ENCODE results near the gene ELOVL5. TPM values are rescaled to one million over a fixed set of nuclear protein-coding genes. Genes with fewer than 3 reads are reported as not detected.

The ELOVL5 gene
- total and polyA plus RNA-seq, 4 donors = 22.1 to 77.8 (median 57.8) TPM

DNA sequence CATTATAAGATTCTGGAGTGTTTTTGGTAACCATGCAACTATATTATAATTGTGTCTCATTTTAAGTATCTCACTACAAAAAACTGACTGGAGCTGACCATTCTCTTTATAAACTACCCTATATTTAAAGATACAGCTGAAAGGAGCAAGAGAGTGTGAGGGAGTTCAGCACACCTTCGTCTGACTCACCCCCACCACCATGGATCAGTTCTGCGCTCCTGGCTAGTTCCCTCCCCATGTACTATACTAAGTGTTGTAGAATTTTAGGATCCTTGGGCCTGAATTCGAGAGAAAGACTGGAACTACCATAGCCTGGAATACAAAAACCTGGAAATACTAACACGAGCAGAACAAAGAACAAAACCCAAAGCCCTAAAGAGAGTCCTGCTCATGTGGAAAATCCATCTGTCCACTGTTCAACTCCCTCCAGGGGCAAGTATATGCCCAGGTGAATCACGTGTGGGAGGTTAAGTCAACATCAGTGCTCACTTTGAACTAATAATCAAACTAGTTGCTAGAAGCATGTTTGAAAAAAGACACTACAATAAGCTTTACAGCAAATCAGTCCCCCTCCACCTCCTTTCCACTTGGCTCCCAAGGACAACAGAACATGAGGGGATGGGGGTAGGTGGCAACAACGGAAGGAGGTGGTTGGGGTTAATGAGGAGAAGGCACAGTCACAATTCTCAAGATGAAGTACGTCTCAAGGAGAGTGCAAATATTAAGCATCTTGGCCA, 46.8 kb downstream of the ELOVL5 start (continued):
- TF ChIP-seq NR2F2 (IDR thresholded peaks at IDR 0.05) (peak; percentile 24), JUND (IDR thresholded peaks at IDR 0.05) (peak in 1 of 2 donors; percentile 38), RXRA (IDR thresholded peaks at IDR 0.05) (peak; percentile 66 to 86), YY1 (IDR thresholded peaks at IDR 0.05) (peak; percentile 42), FOXA2 (IDR thresholded peaks at IDR 0.05) (peak; percentile 98)
- TF ChIP-seq, protein P1, sequence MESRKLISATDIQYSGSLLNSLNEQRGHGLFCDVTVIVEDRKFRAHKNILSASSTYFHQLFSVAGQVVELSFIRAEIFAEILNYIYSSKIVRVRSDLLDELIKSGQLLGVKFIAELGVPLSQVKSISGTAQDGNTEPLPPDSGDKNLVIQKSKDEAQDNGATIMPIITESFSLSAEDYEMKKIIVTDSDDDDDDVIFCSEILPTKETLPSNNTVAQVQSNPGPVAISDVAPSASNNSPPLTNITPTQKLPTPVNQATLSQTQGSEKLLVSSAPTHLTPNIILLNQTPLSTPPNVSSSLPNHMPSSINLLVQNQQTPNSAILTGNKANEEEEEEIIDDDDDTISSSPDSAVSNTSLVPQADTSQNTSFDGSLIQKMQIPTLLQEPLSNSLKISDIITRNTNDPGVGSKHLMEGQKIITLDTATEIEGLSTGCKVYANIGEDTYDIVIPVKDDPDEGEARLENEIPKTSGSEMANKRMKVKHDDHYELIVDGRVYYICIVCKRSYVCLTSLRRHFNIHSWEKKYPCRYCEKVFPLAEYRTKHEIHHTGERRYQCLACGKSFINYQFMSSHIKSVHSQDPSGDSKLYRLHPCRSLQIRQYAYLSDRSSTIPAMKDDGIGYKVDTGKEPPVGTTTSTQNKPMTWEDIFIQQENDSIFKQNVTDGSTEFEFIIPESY (IDR thresholded peaks at IDR 0.05) = no peak
- TF ChIP-seq, protein P2, sequence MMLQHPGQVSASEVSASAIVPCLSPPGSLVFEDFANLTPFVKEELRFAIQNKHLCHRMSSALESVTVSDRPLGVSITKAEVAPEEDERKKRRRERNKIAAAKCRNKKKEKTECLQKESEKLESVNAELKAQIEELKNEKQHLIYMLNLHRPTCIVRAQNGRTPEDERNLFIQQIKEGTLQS (IDR thresholded peaks at IDR 0.05) = no peak

DNA sequence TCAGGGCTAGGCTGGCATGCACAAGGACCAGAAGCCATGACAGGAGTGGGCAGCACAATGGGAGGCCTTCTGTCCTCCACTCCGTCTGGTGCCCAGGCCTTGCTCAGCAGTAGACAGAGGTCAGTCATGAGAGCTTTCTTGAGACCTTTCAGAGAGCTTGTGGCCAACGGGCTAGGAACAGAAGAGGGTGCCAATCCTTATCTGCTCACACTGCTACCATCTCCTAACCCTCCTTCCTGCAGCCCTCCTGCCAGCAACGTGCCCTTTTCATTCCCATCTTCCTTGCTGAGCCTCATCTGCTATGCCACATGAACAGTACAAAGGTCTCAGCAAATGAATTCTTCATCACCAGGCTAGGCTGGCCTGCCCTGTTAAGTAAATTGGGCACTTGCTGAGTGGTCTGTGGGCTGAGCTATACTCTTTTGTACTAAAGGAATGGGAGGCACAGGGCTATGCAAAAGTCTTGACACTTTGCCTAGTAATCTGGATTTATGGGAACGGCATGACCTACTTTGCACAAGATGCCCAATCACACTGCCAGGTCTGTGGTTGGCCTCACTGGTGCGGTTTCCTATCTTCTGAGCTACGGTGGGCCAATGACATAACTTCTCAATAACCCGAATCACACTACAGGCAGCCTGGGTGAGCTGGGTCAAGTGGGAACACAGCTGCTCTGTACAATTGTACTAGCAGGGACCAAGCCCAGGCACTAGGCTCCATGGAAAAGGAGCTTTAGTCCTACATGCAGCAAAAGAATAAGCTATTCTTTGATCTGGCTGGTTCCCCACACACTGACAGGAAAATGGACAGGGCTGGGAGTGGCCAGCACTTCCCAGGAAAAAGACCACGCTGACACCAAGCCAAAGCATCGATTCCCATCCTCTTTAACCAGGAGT, 47.8 kb downstream of the ELOVL5 start:
- H3K27me3 ChIP-seq (ENCODE audit: control insufficient read depth in 4 of 4, insufficient read depth in 4 of 4, low read length in 3 of 4) = no peaks in the 10 kb centered on the region
- peak overlapping the region; percentile 26 to 58 for H3K27ac ChIP-seq (ENCODE audit: low read depth in 1 of 2, low read length in 2 of 2)
- H3K9me3 ChIP-seq (ENCODE audit: control insufficient read depth in 4 of 4, low read length in 3 of 4) = no peaks in the 10 kb centered on the region
- no peak for DNase-seq (ENCODE audit: low spot score)
- H3K4me3 ChIP-seq (ENCODE audit: low read depth in 1 of 3, low read length in 3 of 3) = no peak overlapping the region
- WGBS = 30% methylated on average over 9 of the region's 9 CpGs
- TF ChIP-seq, protein P1 (IDR thresholded peaks at IDR 0.05) = no peak
- TF ChIP-seq RAD21 (IDR thresholded peaks at IDR 0.05) (no peak), FOXA1 (IDR thresholded peaks at IDR 0.05) (no peak), JUND (IDR thresholded peaks at IDR 0.05) (no peak), SP1 (IDR thresholded peaks at IDR 0.05) (peak; percentile 35), TAF1 (conservative IDR thresholded peaks at IDR 0.05) (no peak), EGR1 (IDR thresholded peaks at IDR 0.05; ENCODE audit: low read depth in 2 of 2) (no peak), RXRA (IDR thresholded peaks at IDR 0.05) (peak in 1 of 2 donors; percentile 26), HNF4G (IDR thresholded peaks at IDR 0.05) (no peak), YY1 (IDR thresholded peaks at IDR 0.05) (peak; percentile 12), NR2F2 (IDR thresholded peaks at IDR 0.05) (no peak), FOXA2 (IDR thresholded peaks at IDR 0.05) (no peak), HNF4A (conservative IDR thresholded peaks at IDR 0.05) (peak; percentile 43 to 75), GABPA (IDR thresholded peaks at IDR 0.05 in 1 of 2, conservative IDR thresholded peaks at IDR 0.05 in 1 of 2) (no peak)
- TF ChIP-seq, protein P2 (IDR thresholded peaks at IDR 0.05) = no peak
- TF ChIP-seq, protein P3, sequence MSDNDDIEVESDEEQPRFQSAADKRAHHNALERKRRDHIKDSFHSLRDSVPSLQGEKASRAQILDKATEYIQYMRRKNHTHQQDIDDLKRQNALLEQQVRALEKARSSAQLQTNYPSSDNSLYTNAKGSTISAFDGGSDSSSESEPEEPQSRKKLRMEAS (IDR thresholded peaks at IDR 0.05) = no peak
- TF ChIP-seq, protein P4, sequence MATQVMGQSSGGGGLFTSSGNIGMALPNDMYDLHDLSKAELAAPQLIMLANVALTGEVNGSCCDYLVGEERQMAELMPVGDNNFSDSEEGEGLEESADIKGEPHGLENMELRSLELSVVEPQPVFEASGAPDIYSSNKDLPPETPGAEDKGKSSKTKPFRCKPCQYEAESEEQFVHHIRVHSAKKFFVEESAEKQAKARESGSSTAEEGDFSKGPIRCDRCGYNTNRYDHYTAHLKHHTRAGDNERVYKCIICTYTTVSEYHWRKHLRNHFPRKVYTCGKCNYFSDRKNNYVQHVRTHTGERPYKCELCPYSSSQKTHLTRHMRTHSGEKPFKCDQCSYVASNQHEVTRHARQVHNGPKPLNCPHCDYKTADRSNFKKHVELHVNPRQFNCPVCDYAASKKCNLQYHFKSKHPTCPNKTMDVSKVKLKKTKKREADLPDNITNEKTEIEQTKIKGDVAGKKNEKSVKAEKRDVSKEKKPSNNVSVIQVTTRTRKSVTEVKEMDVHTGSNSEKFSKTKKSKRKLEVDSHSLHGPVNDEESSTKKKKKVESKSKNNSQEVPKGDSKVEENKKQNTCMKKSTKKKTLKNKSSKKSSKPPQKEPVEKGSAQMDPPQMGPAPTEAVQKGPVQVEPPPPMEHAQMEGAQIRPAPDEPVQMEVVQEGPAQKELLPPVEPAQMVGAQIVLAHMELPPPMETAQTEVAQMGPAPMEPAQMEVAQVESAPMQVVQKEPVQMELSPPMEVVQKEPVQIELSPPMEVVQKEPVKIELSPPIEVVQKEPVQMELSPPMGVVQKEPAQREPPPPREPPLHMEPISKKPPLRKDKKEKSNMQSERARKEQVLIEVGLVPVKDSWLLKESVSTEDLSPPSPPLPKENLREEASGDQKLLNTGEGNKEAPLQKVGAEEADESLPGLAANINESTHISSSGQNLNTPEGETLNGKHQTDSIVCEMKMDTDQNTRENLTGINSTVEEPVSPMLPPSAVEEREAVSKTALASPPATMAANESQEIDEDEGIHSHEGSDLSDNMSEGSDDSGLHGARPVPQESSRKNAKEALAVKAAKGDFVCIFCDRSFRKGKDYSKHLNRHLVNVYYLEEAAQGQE (IDR thresholded peaks at IDR 0.05) = no peak
- TF ChIP-seq, protein P5, sequence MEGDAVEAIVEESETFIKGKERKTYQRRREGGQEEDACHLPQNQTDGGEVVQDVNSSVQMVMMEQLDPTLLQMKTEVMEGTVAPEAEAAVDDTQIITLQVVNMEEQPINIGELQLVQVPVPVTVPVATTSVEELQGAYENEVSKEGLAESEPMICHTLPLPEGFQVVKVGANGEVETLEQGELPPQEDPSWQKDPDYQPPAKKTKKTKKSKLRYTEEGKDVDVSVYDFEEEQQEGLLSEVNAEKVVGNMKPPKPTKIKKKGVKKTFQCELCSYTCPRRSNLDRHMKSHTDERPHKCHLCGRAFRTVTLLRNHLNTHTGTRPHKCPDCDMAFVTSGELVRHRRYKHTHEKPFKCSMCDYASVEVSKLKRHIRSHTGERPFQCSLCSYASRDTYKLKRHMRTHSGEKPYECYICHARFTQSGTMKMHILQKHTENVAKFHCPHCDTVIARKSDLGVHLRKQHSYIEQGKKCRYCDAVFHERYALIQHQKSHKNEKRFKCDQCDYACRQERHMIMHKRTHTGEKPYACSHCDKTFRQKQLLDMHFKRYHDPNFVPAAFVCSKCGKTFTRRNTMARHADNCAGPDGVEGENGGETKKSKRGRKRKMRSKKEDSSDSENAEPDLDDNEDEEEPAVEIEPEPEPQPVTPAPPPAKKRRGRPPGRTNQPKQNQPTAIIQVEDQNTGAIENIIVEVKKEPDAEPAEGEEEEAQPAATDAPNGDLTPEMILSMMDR (IDR thresholded peaks at IDR 0.05; ENCODE audit: low read depth, low read length, missing input control) = no peak
- H3K36me3 ChIP-seq (ENCODE audit: control insufficient read depth in 4 of 4, insufficient read depth in 3 of 4, low read depth in 1 of 4, low read length in 3 of 4) = peaks cover 0 to 1% (median 0%) of the 10 kb centered on the region in 4 donors
- H3K4me1 ChIP-seq (ENCODE audit: control insufficient read depth in 4 of 4, insufficient read depth in 4 of 4, low read length in 3 of 4) = peaks cover 20 to 75% (median 71%) of the 10 kb centered on the region in 4 donors
- H3K9ac ChIP-seq (ENCODE audit: low read depth in 1 of 2, low read length in 2 of 2) = no peak overlapping the region
